Activated T-cell treated with anti-CD3 and anti-CD28 coated beads, Interleukin-2, amount 50 U/mL, for 24 hours (primary cell): ENCODE results near the gene KCNK10.

Experiments
- DNase-seq: peaks from one replicate; pipeline ENCODE4 v3.0.0-alpha.2; 2020
- H3K27ac Mint-ChIP-seq: 2 replicates; pipeline ENCODE4 v1.8.0; 2020; ENCODE audit warnings: mild to moderate bottlenecking, mixed read lengths
- H3K27me3 Mint-ChIP-seq: 2 replicates; pipeline ENCODE4 v1.8.0; 2020; ENCODE audit warnings: mixed read lengths
- H3K36me3 Mint-ChIP-seq: 2 replicates; pipeline ENCODE4 v1.8.0; 2020; ENCODE audit warnings: low read depth, mixed read lengths
- H3K4me1 Mint-ChIP-seq: 2 replicates; pipeline ENCODE4 v1.8.0; 2020; ENCODE audit warnings: low read depth, mixed read lengths
- H3K4me3 Mint-ChIP-seq: 2 replicates; pipeline ENCODE4 v1.8.0; 2020; ENCODE audit warnings: mild to moderate bottlenecking, moderate library complexity, mixed read lengths
- H3K9me3 Mint-ChIP-seq: 2 replicates; pipeline ENCODE4 v1.8.0; 2020; ENCODE audit warnings: mixed read lengths

The KCNK10 gene

GRCh38 chr14:88137327-88137726 is 185.7 kb downstream of the KCNK10 start:
- Mint-ChIP-seq H3K27me3 (peaks cover 10% of the 10 kb centered on the region), H3K36me3 (no peaks in the 10 kb centered on the region), H3K27ac (no peak overlapping the region), H3K4me1 (no peaks in the 10 kb centered on the region), H3K4me3 (no peak overlapping the region), H3K9me3 (peaks cover 7% of the 10 kb centered on the region)
- DNase-seq: no peak
